Activated gamma-delta T cell treated with Interleukin-2 at 50 U/mL for 16 hours (primary cell): Measurements from ENCODE around the gene NEK9.
A peak's percentile ranks its signal among the peaks of the same experiment; 100 is the strongest.
"Not testable (repeated sequence)": the region's sequence is repeated elsewhere in the genome, so short reads cannot be mapped to it uniquely, and the experiment has no call there.

Source experiments
- DNase-seq: peaks from one replicate; pipeline ENCODE4 v3.0.0-alpha.2; 2020

NEK9 gene

GRCh38 chr14:75126679-75127473, at the start of gene NEK9:
NEK9 (minus strand) TSS chr14:75127048; CDS start chr14:75126921, 127 bp downstream.
- DNase-seq: peak; percentile 89

GRCh38 chr14:75176142-75176820, 49.4 kb upstream of the NEK9 start, which contains the start of gene TMED10:
TMED10 (minus strand) TSS chr14:75176612; CDS start chr14:75176579, 33 bp downstream.
- DNase-seq: peak; percentile 89

- DNase-seq: no peak
Measured at GRCh38 chr14:75175677-75176141, 48.9 kb upstream of the NEK9 start.

GRCh38 chr14:75174066-75174465, 47.2 kb upstream of the NEK9 start:
- no peak for DNase-seq

- no peak for DNase-seq
Measured at GRCh38 chr14:75170772-75171171, 43.9 kb upstream of the NEK9 start.

GRCh38 chr14:75168586-75169335, 41.9 kb upstream of the NEK9 start:
- DNase-seq: no peak

GRCh38 chr14:75167325-75167724, 40.5 kb upstream of the NEK9 start:
- DNase-seq: no peak

- no peak for DNase-seq
Measured at GRCh38 chr14:75165586-75166391, 38.9 kb upstream of the NEK9 start.

GRCh38 chr14:75164809-75165208, 38.0 kb upstream of the NEK9 start:
- no peak for DNase-seq

- DNase-seq: no peak
Measured at GRCh38 chr14:75163677-75164076, 36.8 kb upstream of the NEK9 start.

GRCh38 chr14:75162631-75163030, 35.8 kb upstream of the NEK9 start:
- DNase-seq: no peak

- DNase-seq: no peak
Measured at GRCh38 chr14:75158843-75159614, 32.2 kb upstream of the NEK9 start.

- DNase-seq: peak; percentile 8
Measured at GRCh38 chr14:75156901-75157300, 30.1 kb upstream of the NEK9 start.

- DNase-seq: no peak
Measured at GRCh38 chr14:75156111-75156510, 29.3 kb upstream of the NEK9 start.

GRCh38 chr14:75155169-75155568, 28.3 kb upstream of the NEK9 start:
- DNase-seq: no peak

- DNase-seq: no peak
Measured at GRCh38 chr14:75153295-75153694, 26.4 kb upstream of the NEK9 start.

GRCh38 chr14:75151851-75152250, 25.0 kb upstream of the NEK9 start:
- DNase-seq: no peak

- DNase-seq: not testable (repeated sequence)
Measured at GRCh38 chr14:75150637-75151036, 23.8 kb upstream of the NEK9 start.

- DNase-seq: no peak
Measured at GRCh38 chr14:75150150-75150549, 23.3 kb upstream of the NEK9 start.

- DNase-seq: no peak
Measured at GRCh38 chr14:75147423-75148071, 20.7 kb upstream of the NEK9 start.

GRCh38 chr14:75144944-75145343, 18.1 kb upstream of the NEK9 start:
- no peak for DNase-seq
